ENCODE results near the gene MTA1. TPM values are rescaled to one million over a fixed set of nuclear protein-coding genes. Genes with fewer than 3 reads are reported as not detected.

MTA1 gene
- total RNA-seq, 1 donor from 2014 or later: 119 TPM

GRCh38 chr14:105390849-105391500 lies 28.7 kb upstream of the MTA1 start:
- ATAC-seq (ENCODE audit: low read depth) (no peak), DNase-seq (no peak)
- ChIA-PET CTCF (no interaction called here), POLR2A (no interaction called here)
- Mint-ChIP-seq H3K36me3 (ENCODE audit: low read depth) (no peaks in the 10 kb centered on the region), H3K27me3 (no peaks in the 10 kb centered on the region), H3K4me1 (peaks cover 12% of the 10 kb centered on the region), H3K4me3 (no peak overlapping the region), H3K27ac (no peak overlapping the region), H3K9me3 (no peaks in the 10 kb centered on the region)
- no peak for TF ChIP-seq CTCF (IDR thresholded peaks at IDR 0.05)
- intact Hi-C loops (cut with micrococcal nuclease): no loop called here

GRCh38 chr14:105391541-105391940 lies 28.1 kb upstream of the MTA1 start:
- no peaks in the 10 kb centered on the region for H3K27me3 Mint-ChIP-seq
- no peak for DNase-seq
- intact Hi-C loops (cut with micrococcal nuclease): no loop called here
- H3K4me1 Mint-ChIP-seq: peaks cover 12% of the 10 kb centered on the region
- H3K4me3 Mint-ChIP-seq: no peak overlapping the region
- no peak for ATAC-seq (ENCODE audit: low read depth)
- no peak overlapping the region for H3K27ac Mint-ChIP-seq
- H3K9me3 Mint-ChIP-seq: no peaks in the 10 kb centered on the region
- no peaks in the 10 kb centered on the region for H3K36me3 Mint-ChIP-seq (ENCODE audit: low read depth)
- CTCF ChIA-PET: no interaction called here
- no peak for TF ChIP-seq CTCF (IDR thresholded peaks at IDR 0.05)
- POLR2A ChIA-PET: no interaction called here

- ATAC-seq (ENCODE audit: low read depth): no peak
- POLR2A ChIA-PET: no interaction called here
- intact Hi-C loops (cut with micrococcal nuclease): no loop called here
- DNase-seq: no peak
- CTCF ChIA-PET: no interaction called here
- Mint-ChIP-seq H3K4me3 (no peak overlapping the region), H3K9me3 (no peaks in the 10 kb centered on the region), H3K27me3 (no peaks in the 10 kb centered on the region), H3K27ac (no peak overlapping the region), H3K36me3 (ENCODE audit: low read depth) (no peaks in the 10 kb centered on the region), H3K4me1 (peaks cover 12% of the 10 kb centered on the region)
- TF ChIP-seq CTCF (IDR thresholded peaks at IDR 0.05): no peak
Observed at GRCh38 chr14:105392131-105393090, 27.2 kb upstream of the MTA1 start.

GRCh38 chr14:105393151-105393550 lies 26.5 kb upstream of the MTA1 start:
- Mint-ChIP-seq H3K4me1 (peaks cover 18% of the 10 kb centered on the region), H3K9me3 (no peaks in the 10 kb centered on the region), H3K36me3 (ENCODE audit: low read depth) (no peaks in the 10 kb centered on the region), H3K4me3 (no peak overlapping the region), H3K27ac (no peak overlapping the region), H3K27me3 (no peaks in the 10 kb centered on the region)
- intact Hi-C loops (cut with micrococcal nuclease): no loop called here
- ChIA-PET POLR2A (no interaction called here), CTCF (no interaction called here)
- no peak for TF ChIP-seq CTCF (IDR thresholded peaks at IDR 0.05)
- no peak for ATAC-seq (ENCODE audit: low read depth)
- no peak for DNase-seq
